GM21737 (cell line): ENCODE data around the gene S100A7.

ENCODE experiments used
- ATAC-seq: cut with Tn5 transposase; IDR thresholded peaks from one replicate; pipeline ENCODE4 v1.9.1; 2021; ENCODE audit warnings: mild to moderate bottlenecking, moderate library complexity; ENCODE audit not compliant: unreplicated experiment

Gene S100A7

DNA sequence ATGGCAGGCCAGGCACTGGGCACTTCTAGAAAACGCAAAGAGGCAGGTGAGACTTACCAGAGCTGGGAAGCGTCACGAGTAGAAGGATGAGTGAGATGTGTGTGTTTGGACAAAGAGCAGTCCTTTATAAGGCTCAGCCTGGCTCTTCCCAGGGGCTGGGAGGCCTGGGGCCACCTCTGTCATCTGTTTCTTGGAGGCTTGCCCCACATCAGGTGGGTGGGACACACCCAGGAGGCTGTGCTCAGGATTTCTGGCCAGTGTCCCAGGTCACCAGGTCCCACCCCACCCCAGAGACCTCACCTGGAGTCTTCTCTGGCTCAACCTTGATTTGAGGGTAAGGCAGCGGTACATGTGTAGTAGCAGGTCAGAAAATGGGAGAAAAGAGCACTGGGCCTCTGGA, at the start of gene S100A7:
TSS of gene S100A7 (minus strand) at position 101 of the 400 bp plus-strand sequence. CDS start 1,638 bp downstream, outside the sequence.
- no peak for ATAC-seq

- no peak for ATAC-seq
These were observed 49.4 kb upstream of the S100A7 start for GRCh38 chr1:153509729-153510354.

DNA sequence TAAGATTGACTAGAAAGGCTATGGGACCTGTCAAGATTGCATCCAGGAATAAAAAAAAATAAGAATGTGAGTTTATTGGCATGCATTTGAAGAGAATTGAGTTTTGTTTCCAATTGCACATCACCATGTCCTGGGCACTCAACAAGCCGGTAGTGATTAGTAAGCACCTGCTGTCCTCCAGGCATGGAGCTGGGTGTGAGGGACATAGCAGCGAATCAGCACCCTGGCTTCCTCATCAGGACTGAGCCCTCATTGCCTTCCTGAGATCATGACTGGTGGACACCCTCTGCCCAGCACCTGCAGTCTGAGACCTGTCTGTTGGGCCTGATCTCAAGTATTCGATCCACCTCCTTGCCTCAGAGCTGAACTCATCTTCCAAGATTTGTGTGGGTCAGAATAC, 48.6 kb upstream of the S100A7 start:
- ATAC-seq = no peak

DNA sequence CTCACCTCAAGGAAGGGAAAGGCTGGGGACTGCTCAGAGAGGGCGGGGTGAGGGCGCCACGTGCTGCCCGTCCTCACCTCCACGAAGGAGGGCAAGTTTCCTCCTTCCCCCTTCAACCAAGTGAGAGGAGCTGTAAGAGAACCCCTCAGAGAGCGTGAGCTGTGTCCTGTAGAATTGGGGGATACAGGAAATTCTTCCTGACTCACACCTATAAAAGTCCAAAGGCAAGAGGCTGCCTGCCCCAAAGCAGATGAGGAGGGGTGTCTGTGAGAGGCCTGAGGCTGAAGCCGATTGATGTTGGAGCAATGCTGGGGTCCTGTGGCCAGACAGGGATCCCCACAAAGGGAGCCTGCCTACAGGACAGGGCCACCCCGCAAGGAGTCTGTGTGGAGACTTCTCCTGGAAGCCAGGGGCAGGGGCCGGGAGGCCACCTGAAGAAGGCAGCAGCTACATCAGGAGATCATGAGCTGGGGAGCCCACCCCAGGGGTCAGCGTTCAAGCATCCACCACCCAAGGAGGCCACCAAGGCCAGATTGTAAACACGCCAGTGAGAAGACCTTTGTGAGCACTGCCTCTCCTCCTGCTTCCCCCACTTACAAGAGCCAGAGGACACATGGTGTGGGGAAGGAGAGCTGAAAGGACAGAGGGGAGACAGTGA, 47.6 kb upstream of the S100A7 start:
- no peak for ATAC-seq

- ATAC-seq = no peak
These were observed 46.5 kb upstream of the S100A7 start for GRCh38 chr1:153506831-153507413.

DNA sequence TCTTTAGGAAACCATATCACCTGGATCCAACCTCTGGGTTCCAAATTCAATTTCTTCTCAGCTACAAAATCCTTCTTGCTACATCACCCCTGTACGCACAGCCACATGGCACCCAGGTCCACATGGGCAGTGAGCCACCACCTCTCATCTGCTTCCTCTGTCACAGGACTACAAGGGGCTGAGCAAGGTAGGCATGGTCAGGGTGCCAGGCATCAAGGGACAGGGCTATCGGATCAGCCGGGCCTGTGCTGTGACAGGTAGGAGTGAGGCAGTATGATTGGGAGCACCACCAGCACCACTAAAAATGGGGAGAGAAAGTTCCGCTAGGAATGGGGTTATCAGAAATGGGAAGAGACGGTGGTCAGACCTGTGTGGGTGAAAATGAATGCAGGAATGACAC, 45.9 kb upstream of the S100A7 start:
- ATAC-seq = no peak

- no peak for ATAC-seq
These were observed 45.1 kb upstream of the S100A7 start for GRCh38 chr1:153505576-153505975.

DNA sequence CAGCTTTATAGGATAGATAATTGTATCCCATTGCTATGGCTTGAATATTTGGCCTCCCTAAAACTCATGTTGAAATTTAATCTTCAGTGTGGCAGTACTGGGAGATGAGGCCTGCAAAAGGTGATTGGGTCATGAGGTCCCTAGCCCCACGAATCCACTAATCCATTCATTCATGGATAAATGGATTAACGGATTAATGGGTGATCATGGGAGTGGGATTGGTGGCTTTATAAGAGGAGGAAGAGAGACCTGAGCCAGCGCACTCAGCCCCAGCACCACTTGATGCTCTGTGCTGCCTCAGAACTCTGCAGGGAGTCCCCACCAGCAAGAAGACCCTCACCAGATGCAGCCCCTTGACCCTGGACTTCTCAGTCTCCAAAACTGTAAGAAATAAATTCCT, 43.3 kb upstream of the S100A7 start:
- no peak for ATAC-seq

DNA sequence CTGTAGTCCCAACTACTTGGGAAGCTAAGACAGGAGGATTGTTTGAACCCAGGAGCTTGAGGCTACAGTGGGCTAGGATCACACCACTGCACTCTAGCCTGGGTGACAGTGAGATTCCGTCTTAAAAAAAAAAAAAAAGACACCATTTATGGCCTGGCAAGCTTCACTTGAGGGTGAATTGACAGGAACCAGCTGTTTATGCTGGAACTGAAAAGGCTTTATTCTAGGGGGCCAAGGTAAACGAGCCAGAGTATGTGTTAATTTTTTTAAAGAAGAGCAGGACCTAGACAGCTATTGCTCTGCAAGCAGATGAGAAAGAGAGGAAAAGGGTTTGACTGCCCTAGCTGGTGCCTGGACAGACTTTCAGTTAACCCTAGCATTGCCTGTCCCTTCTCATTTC, 38.3 kb upstream of the S100A7 start:
- no peak for ATAC-seq

GRCh38 chr1:153495536-153495935, 35.1 kb upstream of the S100A7 start:
- ATAC-seq = no peak

GRCh38 chr1:153494976-153495535, 34.6 kb upstream of the S100A7 start:
- ATAC-seq = no peak

DNA sequence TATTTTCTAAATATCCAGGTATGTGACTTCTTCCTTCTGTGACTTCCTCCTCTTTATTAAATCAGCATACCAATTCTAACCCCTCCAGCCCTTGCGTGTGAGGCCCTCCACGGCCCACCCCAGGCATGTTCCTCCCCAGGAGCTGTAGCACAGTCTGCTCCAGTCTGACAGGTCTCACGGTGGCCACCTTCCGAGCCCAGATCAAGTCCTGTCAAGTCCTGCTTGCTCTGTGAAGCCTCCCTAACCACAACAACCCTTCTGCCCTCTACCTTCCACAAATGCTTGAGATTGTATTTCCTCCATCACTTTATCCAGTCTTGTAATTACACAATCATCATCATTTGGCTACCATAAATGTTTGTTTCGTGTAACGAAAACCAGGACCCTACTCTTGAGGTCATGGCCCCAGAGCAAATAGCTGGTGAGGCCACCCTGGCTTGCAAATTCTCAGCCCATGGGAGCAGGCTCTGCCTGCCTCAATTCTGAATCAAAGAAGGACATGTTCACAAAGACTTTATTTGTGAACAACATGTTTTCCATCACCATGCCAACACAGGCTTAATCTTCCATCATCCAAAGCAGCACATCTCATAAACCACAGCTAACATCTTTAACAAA, 33.0 kb upstream of the S100A7 start:
- ATAC-seq = no peak

DNA sequence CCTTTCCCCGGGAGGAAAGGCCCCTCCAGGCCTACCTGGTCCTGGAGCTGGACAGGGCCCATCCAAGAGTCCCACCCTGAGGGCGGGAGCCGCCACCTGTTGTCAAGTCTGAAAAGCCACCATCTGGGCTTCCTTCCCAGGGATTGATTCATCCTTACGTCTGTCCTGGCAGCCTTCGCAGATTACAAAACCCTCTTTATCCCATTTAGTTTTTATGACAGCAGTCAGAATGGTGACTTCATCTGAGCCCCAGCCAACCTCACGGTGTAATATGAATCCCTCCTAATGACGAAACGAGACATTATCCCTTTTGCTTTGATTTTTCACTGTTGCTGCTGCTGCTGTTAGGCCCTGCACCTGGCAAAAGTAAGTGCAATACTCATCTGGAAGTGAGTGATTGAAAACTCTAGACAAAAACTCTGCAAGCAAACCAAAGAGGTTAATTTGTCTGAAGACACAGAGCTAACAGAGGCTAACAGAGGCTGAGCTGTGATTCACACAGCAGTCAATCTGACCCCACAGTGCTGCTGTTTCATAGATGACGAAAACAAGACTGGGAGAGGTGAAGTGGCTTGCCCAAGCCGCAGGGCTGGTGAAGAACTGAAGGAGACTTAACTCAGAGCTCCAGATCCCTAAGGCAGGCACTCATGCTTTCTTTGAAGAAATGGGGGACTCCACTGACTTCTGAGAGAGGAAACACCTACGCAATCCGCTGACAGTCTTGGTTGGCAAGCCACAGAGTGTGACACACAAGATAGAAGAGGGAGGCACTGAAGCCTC, 30.0 kb upstream of the S100A7 start:
- no peak for ATAC-seq

- ATAC-seq = no peak
These were observed 28.3 kb upstream of the S100A7 start for GRCh38 chr1:153488731-153489130.

DNA sequence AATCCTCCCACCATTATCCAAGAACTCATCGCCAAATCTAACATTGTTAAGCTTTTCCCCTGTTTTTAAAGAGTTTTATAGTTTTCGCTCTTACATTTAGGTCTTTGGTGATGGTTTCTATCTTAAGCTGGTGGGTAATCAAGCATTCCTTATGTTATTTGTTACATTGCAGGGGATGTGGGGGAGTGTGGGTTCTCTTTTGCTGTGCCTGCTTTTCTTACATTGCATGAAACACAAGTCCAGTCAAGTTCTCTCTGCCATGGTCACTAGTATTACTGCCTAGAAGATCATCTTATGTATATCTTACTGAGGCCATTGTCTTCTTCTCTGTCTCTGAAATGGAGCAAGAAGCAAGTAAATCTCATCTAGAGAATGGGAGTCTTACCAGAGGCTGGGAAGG, 27.3 kb upstream of the S100A7 start:
- no peak for ATAC-seq

- ATAC-seq = no peak
These were observed 25.4 kb upstream of the S100A7 start for GRCh38 chr1:153485863-153486262.

DNA sequence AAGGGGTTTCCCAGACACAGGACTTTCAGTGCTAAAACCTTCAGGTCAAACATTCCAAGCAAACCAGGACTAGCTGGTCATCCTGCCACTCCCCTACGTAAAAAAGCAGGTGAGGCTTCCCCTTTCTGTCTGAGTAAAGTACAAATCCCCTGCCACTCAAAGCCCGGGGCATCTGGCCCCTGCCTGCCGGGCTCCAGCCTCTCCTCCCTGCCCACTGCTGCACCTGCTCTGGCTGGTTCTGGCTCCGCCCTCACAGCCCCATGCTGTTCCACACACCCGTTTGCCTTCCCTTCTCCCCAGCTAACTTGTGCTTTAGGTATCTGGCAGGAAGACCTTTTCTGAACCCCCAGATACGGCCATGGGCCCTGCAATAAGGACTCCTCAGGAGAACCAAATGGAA, 23.3 kb upstream of the S100A7 start:
- ATAC-seq = no peak

- ATAC-seq = no peak
These were observed 20.7 kb upstream of the S100A7 start for GRCh38 chr1:153481124-153481523.

GRCh38 chr1:153478692-153479618, 18.5 kb upstream of the S100A7 start:
- ATAC-seq = no peak
